Upper lobe of left lung (tissue), 6 donors: ENCODE results near the gene MAP2K5. TPM values are rescaled to one million over a fixed set of nuclear protein-coding genes. Genes with fewer than 3 reads are reported as not detected.
A peak's percentile ranks its signal among the peaks of the same experiment; 100 is the strongest.

ENCODE experiments used
- ATAC-seq, 2 donors: fragments of 200-7000 bp; cut with Tn5 transposase; one replicate each; pipeline ENCODE4 v1.9.1; 2022; ENCODE audit warnings: mild to moderate bottlenecking in 2 of 2, moderate library complexity in 2 of 2; ENCODE audit not compliant: low FRiP score in 2 of 2
- DNase-seq, 2 donors: peaks; one replicate each; pipeline ENCODE4 v3.0.0-alpha.2; 2019 to 2020
- H3K27ac ChIP-seq, 4 donors: fragments of 200-600 bp; sonication (generic); one replicate each; pipeline ENCODE4 v1.5.1; 2016 to 2019
- H3K27me3 ChIP-seq, 4 donors: fragments of 200-600 bp; sonication (generic); one replicate each; pipeline ENCODE4 v1.5.1; 2017 to 2019
- H3K36me3 ChIP-seq, 4 donors: fragments of 200-600 bp; sonication (generic); one replicate each; pipeline ENCODE4 v1.5.1; 2016 to 2019
- H3K4me1 ChIP-seq, 4 donors: fragments of 200-600 bp; sonication (generic); one replicate each; pipeline ENCODE4 v1.5.1; 2018 to 2019
- H3K4me3 ChIP-seq, 4 donors: fragments of 200-600 bp; sonication (generic); one replicate each; pipeline ENCODE4 v1.5.1; 2017 to 2019; ENCODE audit warnings: mild to moderate bottlenecking in 2 of 4, moderate library complexity in 1 of 4
- H3K9me3 ChIP-seq, 4 donors: fragments of 200-600 bp; sonication (generic); one replicate each; pipeline ENCODE4 v1.5.1; 2018 to 2019
- CTCF ChIP-seq, 6 experiments: fragments of 450-650 bp in 4 of 6; fragments of 200-600 bp in 2 of 6; sonication (generic) in 2 of 6; IDR thresholded peaks; one replicate each; pipeline ENCODE4 v1.5.1; 2016 to 2019; ENCODE audit warnings: antibody characterized with exemption in 6 of 6
- EP300 ChIP-seq, 4 donors: sonication (generic); formaldehyde crosslinking; IDR thresholded peaks; one replicate each; pipeline ENCODE4 v1.5.1; 2017; ENCODE audit warnings: antibody characterized with exemption in 4 of 4, control low read depth in 2 of 4
- POLR2A ChIP-seq, 4 donors: fragments of 450-650 bp; IDR thresholded peaks; one replicate each; pipeline ENCODE4 v1.5.1; 2016 to 2017; ENCODE audit warnings: antibody characterized with exemption in 4 of 4, mild to moderate bottlenecking in 2 of 4
- POLR2AphosphoS5 ChIP-seq, 2 donors: sonication (generic); formaldehyde crosslinking; IDR thresholded peaks; one replicate each; pipeline ENCODE4 v1.5.1; 2017; ENCODE audit warnings: antibody characterized with exemption in 2 of 2
- WGBS, 2 donors: methylation state at CpG; one replicate each; pipeline ENCODE4 v1.1.5; 2017 to 2018; 5-methylcytosine and 5-hydroxymethylcytosine counted together
- total RNA-seq, 6 donors: library from RNA; depleted of rRNA in 4 of 6; stranded (reverse); fragments of >200 nt in 4 of 6; gene quantifications; one replicate each; pipeline versions ENCODE4 v1.1.0 to v1.2.1, GENCODE V29; 2016 to 2021
- donor health status: DM: no; HTN: no; CAD: no; lungs with moderate emphysema.
- donor health status: DM: no; HTN: yes; CAD: no; lungs with severe emphysema.

Gene MAP2K5
- total RNA-seq, 6 donors from 2014 or later = 7.8 to 25.6 (median 16.0) TPM

- no peak for ATAC-seq
- 94 to 95% methylated on average over 3 of the region's 3 CpGs for WGBS, 2 donors
- H3K4me1 ChIP-seq = peaks cover 0 to 10% (median 1%) of the 10 kb centered on the region in 4 donors
- no peak overlapping the region for H3K27ac ChIP-seq
- H3K36me3 ChIP-seq = peaks cover 0 to 22% (median 0%) of the 10 kb centered on the region in 4 donors
- DNase-seq = no peak
- TF ChIP-seq POLR2A (IDR thresholded peaks at IDR 0.05) = no peak
- TF ChIP-seq EP300 (IDR thresholded peaks at IDR 0.05) = no peak
- no peak for TF ChIP-seq CTCF (IDR thresholded peaks at IDR 0.05)
- TF ChIP-seq POLR2AphosphoS5 (IDR thresholded peaks at IDR 0.05) = no peak
- no peak overlapping the region for H3K4me3 ChIP-seq
- H3K27me3 ChIP-seq = no peaks in the 10 kb centered on the region
- H3K9me3 ChIP-seq = no peaks in the 10 kb centered on the region
Observed at GRCh38 chr15:67528513-67528912, 14.0 kb upstream of the MAP2K5 start.

GRCh38 chr15:67531379-67531914 lies 11.1 kb upstream of the MAP2K5 start:
- ATAC-seq (peak in 1 of 2 donors; percentile 41), DNase-seq (no peak)
- H3K4me1 ChIP-seq = no peaks in the 10 kb centered on the region
- H3K27ac ChIP-seq = no peak overlapping the region
- H3K27me3 ChIP-seq = no peaks in the 10 kb centered on the region
- 77% methylated on average over 3 of the region's 3 CpGs for WGBS, 2 donors
- H3K9me3 ChIP-seq = no peaks in the 10 kb centered on the region
- H3K4me3 ChIP-seq = no peak overlapping the region
- peaks cover 0 to 20% (median 0%) of the 10 kb centered on the region in 4 donors for H3K36me3 ChIP-seq
- TF ChIP-seq POLR2A (IDR thresholded peaks at IDR 0.05) (no peak), CTCF (IDR thresholded peaks at IDR 0.05) (no peak), POLR2AphosphoS5 (IDR thresholded peaks at IDR 0.05) (no peak), EP300 (IDR thresholded peaks at IDR 0.05) (no peak)

GRCh38 chr15:67533873-67534272 lies 8.6 kb upstream of the MAP2K5 start:
- DNase-seq = no peak
- Histone ChIP-seq H3K36me3 (peaks cover 0 to 6% (median 0%) of the 10 kb centered on the region in 4 donors), H3K4me3 (no peak overlapping the region), H3K27me3 (no peaks in the 10 kb centered on the region), H3K9me3 (no peaks in the 10 kb centered on the region), H3K4me1 (no peaks in the 10 kb centered on the region), H3K27ac (no peak overlapping the region)
- no peak for ATAC-seq
- WGBS, 2 donors = 64 to 77% methylated on average over 1 of the region's 1 CpG
- TF ChIP-seq POLR2A (IDR thresholded peaks at IDR 0.05) (no peak), CTCF (IDR thresholded peaks at IDR 0.05) (no peak), POLR2AphosphoS5 (IDR thresholded peaks at IDR 0.05) (no peak), EP300 (IDR thresholded peaks at IDR 0.05) (no peak)

GRCh38 chr15:67534360-67534759 lies 8.1 kb upstream of the MAP2K5 start:
- WGBS, 2 donors = 97 to 100% methylated on average over 1 of the region's 1 CpG

More at GRCh38 chr15:67534360-67534759, 8.1 kb upstream of the MAP2K5 start:
- no peaks in the 10 kb centered on the region for H3K27me3 ChIP-seq
- TF ChIP-seq POLR2AphosphoS5 (IDR thresholded peaks at IDR 0.05) (no peak), CTCF (IDR thresholded peaks at IDR 0.05) (no peak), POLR2A (IDR thresholded peaks at IDR 0.05) (no peak), EP300 (IDR thresholded peaks at IDR 0.05) (no peak)
- H3K4me1 ChIP-seq = no peaks in the 10 kb centered on the region
- no peaks in the 10 kb centered on the region for H3K9me3 ChIP-seq
- H3K4me3 ChIP-seq = no peak overlapping the region
- DNase-seq = no peak
- no peak for ATAC-seq
- H3K27ac ChIP-seq = no peak overlapping the region
- peaks cover 0 to 4% (median 0%) of the 10 kb centered on the region in 4 donors for H3K36me3 ChIP-seq
